HEK293 (cell line): ENCODE data around the gene KLHL36.

Experiments used
- CTCF ChIA-PET: fragments of 350-600 bp; formaldehyde crosslinking; extraction: SDS; loops from one replicate; lab custom pipeline; 2021; ENCODE audit warnings: antibody characterized with exemption; lab: Yijun Ruan, JAX
- POLR2A ChIA-PET: fragments of 300-600 bp; formaldehyde crosslinking; extraction: SDS; loops from one replicate; lab custom pipeline; 2020; ENCODE audit warnings: antibody characterized with exemption, inconsistent platforms; lab: Yijun Ruan, JAX
- H3K27ac ChIP-seq: fragments of 200-500 bp; sonication (Bioruptor generic); 2 replicates; pipeline ENCODE4 v1.5.1; 2014; ENCODE audit warnings: low read depth, low read length, control low read depth, inconsistent platforms; ENCODE audit errors: extremely low read depth
- H3K36me3 ChIP-seq, 2 experiments: fragments of 200-500 bp in 1 of 2; sonication (Bioruptor generic) in 1 of 2; 1 replicate in 1 of 2; 2 replicates in 1 of 2; pipeline ENCODE4 v1.5.1; 2014 to 2017; ENCODE audit warnings: inconsistent platforms in 2 of 2, low read length in 2 of 2; ENCODE audit not compliant: control insufficient read depth in 2 of 2, insufficient read depth in 1 of 2
- H3K4me1 ChIP-seq: fragments of 200-500 bp; sonication (Bioruptor generic); 2 replicates; pipeline ENCODE4 v1.5.1; 2014; ENCODE audit warnings: mild to moderate bottlenecking, low read length, inconsistent platforms; ENCODE audit not compliant: control insufficient read depth, insufficient read depth
- H3K4me3 ChIP-seq: 2 replicates; pipeline ENCODE4 v1.5.1; 2011; ENCODE audit warnings: low read depth, mild to moderate bottlenecking, control low read depth, low read length, moderate library complexity
- H3K9me3 ChIP-seq: fragments of 200-500 bp; sonication (Bioruptor generic); 2 replicates; pipeline ENCODE4 v1.5.1; 2014; ENCODE audit warnings: low read depth, low read length, inconsistent platforms; ENCODE audit not compliant: control insufficient read depth, insufficient read depth
- BCL11A ChIP-seq: fragments of 450-650 bp; formaldehyde crosslinking; IDR thresholded peaks from 2 replicates; pipeline ENCODE4 v1.5.1; 2016; ENCODE audit warnings: low read depth, missing biosample characterization, missing genetic modification characterization
- RBAK ChIP-seq: fragments of 450-650 bp; formaldehyde crosslinking; IDR thresholded peaks from 2 replicates; pipeline ENCODE4 v1.5.1; 2016; ENCODE audit warnings: missing biosample characterization, missing genetic modification characterization
- ZBTB1 ChIP-seq: fragments of 450-650 bp; formaldehyde crosslinking; IDR thresholded peaks from 2 replicates; pipeline ENCODE4 v1.5.1; 2016; ENCODE audit warnings: missing biosample characterization, missing genetic modification characterization
- ZBTB7A ChIP-seq: fragments of 450-650 bp; formaldehyde crosslinking; IDR thresholded peaks from 2 replicates; pipeline ENCODE4 v1.5.1; 2016; ENCODE audit warnings: low read depth, missing biosample characterization, missing genetic modification characterization
- ZFP69B ChIP-seq: fragments of 450-650 bp; formaldehyde crosslinking; IDR thresholded peaks from 2 replicates; pipeline ENCODE4 v1.5.1; 2016; ENCODE audit warnings: missing biosample characterization, missing genetic modification characterization
- ZNF2 ChIP-seq: fragments of 450-650 bp; formaldehyde crosslinking; IDR thresholded peaks from 2 replicates; pipeline ENCODE4 v1.5.1; 2016; ENCODE audit warnings: missing biosample characterization, missing genetic modification characterization
- ZNF202 ChIP-seq: fragments of 450-650 bp; formaldehyde crosslinking; IDR thresholded peaks from 2 replicates; pipeline ENCODE4 v1.5.1; 2016; ENCODE audit warnings: missing biosample characterization, missing genetic modification characterization, borderline replicate concordance
- ZNF239 ChIP-seq: fragments of 450-650 bp; formaldehyde crosslinking; IDR thresholded peaks from 2 replicates; pipeline ENCODE4 v1.5.1; 2016; ENCODE audit warnings: missing biosample characterization, missing genetic modification characterization
- ZNF24 ChIP-seq: fragments of 450-650 bp; formaldehyde crosslinking; IDR thresholded peaks from 2 replicates; pipeline ENCODE4 v1.5.1; 2016; ENCODE audit warnings: missing biosample characterization, missing genetic modification characterization
- ZNF366 ChIP-seq: fragments of 450-650 bp; formaldehyde crosslinking; conservative IDR thresholded peaks from 2 replicates; pipeline ENCODE4 v1.5.1; 2016; ENCODE audit warnings: missing biosample characterization, missing genetic modification characterization
- ZNF558 ChIP-seq: fragments of 450-650 bp; formaldehyde crosslinking; IDR thresholded peaks from 2 replicates; pipeline ENCODE4 v1.5.1; 2016; ENCODE audit warnings: missing biosample characterization, missing genetic modification characterization
- ZNF664 ChIP-seq: fragments of 450-650 bp; formaldehyde crosslinking; IDR thresholded peaks from 2 replicates; pipeline ENCODE4 v1.5.1; 2016; ENCODE audit warnings: missing biosample characterization, missing genetic modification characterization
- ZNF701 ChIP-seq: fragments of 450-650 bp; formaldehyde crosslinking; IDR thresholded peaks from 2 replicates; pipeline ENCODE4 v1.5.1; 2016; ENCODE audit warnings: missing biosample characterization, missing genetic modification characterization
- ZNF792 ChIP-seq: fragments of 450-650 bp; formaldehyde crosslinking; IDR thresholded peaks from 2 replicates; pipeline ENCODE4 v1.5.1; 2016; ENCODE audit warnings: missing biosample characterization, missing genetic modification characterization
- ZXDB ChIP-seq: fragments of 450-650 bp; formaldehyde crosslinking; IDR thresholded peaks from 2 replicates; pipeline ENCODE4 v1.5.1; 2016; ENCODE audit warnings: missing biosample characterization, missing genetic modification characterization
- TF ChIP-seq, protein P1 (sequence below): fragments of 450-650 bp; formaldehyde crosslinking; IDR thresholded peaks from 2 replicates; pipeline ENCODE4 v1.5.1; 2016; ENCODE audit warnings: missing biosample characterization, missing genetic modification characterization
- TF ChIP-seq, protein P2 (sequence below): fragments of 450-650 bp; formaldehyde crosslinking; IDR thresholded peaks from 2 replicates; pipeline ENCODE4 v1.5.0; 2017; ENCODE audit warnings: missing biosample characterization, missing genetic modification characterization, borderline replicate concordance
- TF ChIP-seq, protein P3 (sequence below): fragments of 450-650 bp; formaldehyde crosslinking; IDR thresholded peaks from 2 replicates; pipeline ENCODE4 v1.5.1; 2016; ENCODE audit warnings: missing biosample characterization, missing genetic modification characterization
- TF ChIP-seq, protein P4 (sequence below): fragments of 450-650 bp; formaldehyde crosslinking; IDR thresholded peaks from 2 replicates; pipeline ENCODE4 v1.5.1; 2017; ENCODE audit warnings: missing biosample characterization, missing genetic modification characterization

Gene KLHL36

DNA sequence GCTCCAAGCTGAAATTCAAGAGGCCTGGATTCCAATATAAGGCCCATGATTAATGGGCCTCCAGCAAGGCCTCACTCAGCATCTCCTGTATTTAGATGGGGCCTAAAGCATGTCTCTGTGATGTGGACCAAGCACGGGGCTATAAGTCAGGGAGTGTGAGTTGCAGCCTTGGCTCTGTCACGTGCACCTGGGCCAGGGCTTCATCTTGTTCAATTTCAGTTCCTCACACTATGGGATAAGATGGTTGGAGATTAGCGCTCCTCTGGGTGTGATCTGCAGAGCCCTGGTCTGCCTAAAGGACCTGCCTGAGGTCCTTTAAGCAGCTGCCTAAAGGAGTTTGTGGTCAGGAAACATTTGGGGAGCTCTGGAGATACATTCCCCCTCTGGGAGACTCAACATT lies 25.2 kb downstream of the KLHL36 start:
- H3K4me3 ChIP-seq = no peak overlapping the region
- H3K4me1 ChIP-seq = no peaks in the 10 kb centered on the region
- H3K27ac ChIP-seq = no peak overlapping the region
- no peaks in the 10 kb centered on the region for H3K9me3 ChIP-seq
- H3K36me3 ChIP-seq = no peaks in the 10 kb centered on the region
- TF ChIP-seq, protein P1, sequence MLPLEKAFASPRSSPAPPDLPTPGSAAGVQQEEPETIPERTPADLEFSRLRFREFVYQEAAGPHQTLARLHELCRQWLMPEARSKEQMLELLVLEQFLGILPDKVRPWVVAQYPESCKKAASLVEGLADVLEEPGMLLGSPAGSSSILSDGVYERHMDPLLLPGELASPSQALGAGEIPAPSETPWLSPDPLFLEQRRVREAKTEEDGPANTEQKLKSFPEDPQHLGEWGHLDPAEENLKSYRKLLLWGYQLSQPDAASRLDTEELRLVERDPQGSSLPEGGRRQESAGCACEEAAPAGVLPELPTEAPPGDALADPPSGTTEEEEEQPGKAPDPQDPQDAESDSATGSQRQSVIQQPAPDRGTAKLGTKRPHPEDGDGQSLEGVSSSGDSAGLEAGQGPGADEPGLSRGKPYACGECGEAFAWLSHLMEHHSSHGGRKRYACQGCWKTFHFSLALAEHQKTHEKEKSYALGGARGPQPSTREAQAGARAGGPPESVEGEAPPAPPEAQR (tag by site-specific recombination) = no peak
- no peak for TF ChIP-seq ZBTB1 (tag by site-specific recombination)
- TF ChIP-seq, protein P2, sequence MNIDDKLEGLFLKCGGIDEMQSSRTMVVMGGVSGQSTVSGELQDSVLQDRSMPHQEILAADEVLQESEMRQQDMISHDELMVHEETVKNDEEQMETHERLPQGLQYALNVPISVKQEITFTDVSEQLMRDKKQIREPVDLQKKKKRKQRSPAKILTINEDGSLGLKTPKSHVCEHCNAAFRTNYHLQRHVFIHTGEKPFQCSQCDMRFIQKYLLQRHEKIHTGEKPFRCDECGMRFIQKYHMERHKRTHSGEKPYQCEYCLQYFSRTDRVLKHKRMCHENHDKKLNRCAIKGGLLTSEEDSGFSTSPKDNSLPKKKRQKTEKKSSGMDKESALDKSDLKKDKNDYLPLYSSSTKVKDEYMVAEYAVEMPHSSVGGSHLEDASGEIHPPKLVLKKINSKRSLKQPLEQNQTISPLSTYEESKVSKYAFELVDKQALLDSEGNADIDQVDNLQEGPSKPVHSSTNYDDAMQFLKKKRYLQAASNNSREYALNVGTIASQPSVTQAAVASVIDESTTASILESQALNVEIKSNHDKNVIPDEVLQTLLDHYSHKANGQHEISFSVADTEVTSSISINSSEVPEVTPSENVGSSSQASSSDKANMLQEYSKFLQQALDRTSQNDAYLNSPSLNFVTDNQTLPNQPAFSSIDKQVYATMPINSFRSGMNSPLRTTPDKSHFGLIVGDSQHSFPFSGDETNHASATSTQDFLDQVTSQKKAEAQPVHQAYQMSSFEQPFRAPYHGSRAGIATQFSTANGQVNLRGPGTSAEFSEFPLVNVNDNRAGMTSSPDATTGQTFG = no peak
- TF ChIP-seq ZNF664 (tag by site-specific recombination) = no peak
- TF ChIP-seq ZNF202 = no peak
- TF ChIP-seq RBAK = no peak
- TF ChIP-seq ZNF558 = no peak
- TF ChIP-seq, protein P3, sequence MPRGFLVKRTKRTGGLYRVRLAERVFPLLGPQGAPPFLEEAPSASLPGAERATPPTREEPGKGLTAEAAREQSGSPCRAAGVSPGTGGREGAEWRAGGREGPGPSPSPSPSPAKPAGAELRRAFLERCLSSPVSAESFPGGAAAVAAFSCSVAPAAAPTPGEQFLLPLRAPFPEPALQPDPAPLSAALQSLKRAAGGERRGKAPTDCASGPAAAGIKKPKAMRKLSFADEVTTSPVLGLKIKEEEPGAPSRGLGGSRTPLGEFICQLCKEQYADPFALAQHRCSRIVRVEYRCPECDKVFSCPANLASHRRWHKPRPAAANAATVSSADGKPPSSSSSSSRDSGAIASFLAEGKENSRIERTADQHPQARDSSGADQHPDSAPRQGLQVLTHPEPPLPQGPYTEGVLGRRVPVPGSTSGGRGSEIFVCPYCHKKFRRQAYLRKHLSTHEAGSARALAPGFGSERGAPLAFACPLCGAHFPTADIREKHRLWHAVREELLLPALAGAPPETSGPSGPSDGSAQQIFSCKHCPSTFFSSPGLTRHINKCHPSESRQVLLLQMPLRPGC (tag by site-specific recombination) = no peak
- TF ChIP-seq ZBTB7A (tag by site-specific recombination) = no peak
- no peak for TF ChIP-seq ZXDB (tag by site-specific recombination)
- TF ChIP-seq ZNF701 (tag by site-specific recombination) = no peak
- no peak for TF ChIP-seq ZNF792 (tag by site-specific recombination)
- no peak for TF ChIP-seq ZNF239 (tag by site-specific recombination)
- TF ChIP-seq ZNF2 = no peak
- no peak for TF ChIP-seq ZNF366
- POLR2A ChIA-PET = interaction anchor here (0.5 kb wide), 1 partner anchor 312 kb away, joined by 7 read pairs; no protein-coding TSS in a partner anchor
- CTCF ChIA-PET = interaction anchor here (0.7 to 4.0 kb wide), 10 partner anchors 11 to 82 kb away, joined by 3 to 75 read pairs (median 10); no protein-coding TSS in a partner anchor

DNA sequence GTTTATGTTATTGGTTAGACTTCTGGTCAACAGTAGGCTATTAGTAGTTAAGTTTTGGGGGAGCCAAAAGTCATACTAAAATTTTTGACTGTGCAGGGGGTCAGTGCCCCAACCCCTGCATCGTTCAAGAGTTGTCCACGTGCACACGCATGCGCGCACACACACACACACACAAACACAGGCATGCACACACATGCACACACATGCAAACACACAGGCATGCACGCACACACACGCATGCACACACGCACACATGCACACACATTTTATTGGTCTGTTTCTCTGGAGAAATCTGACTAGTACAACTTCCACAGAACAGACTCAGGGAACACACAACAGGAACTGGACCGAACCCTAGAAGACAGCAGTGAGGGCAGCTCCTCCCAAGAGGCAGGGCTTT lies 27.1 kb downstream of the KLHL36 start:
- TF ChIP-seq ZNF24 = no peak
- TF ChIP-seq, protein P4, sequence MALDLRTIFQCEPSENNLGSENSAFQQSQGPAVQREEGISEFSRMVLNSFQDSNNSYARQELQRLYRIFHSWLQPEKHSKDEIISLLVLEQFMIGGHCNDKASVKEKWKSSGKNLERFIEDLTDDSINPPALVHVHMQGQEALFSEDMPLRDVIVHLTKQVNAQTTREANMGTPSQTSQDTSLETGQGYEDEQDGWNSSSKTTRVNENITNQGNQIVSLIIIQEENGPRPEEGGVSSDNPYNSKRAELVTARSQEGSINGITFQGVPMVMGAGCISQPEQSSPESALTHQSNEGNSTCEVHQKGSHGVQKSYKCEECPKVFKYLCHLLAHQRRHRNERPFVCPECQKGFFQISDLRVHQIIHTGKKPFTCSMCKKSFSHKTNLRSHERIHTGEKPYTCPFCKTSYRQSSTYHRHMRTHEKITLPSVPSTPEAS (tag by site-specific recombination) = peak; percentile 92
- TF ChIP-seq, all 188 proteins: peak for 1
- POLR2A ChIA-PET = no interaction called here

DNA sequence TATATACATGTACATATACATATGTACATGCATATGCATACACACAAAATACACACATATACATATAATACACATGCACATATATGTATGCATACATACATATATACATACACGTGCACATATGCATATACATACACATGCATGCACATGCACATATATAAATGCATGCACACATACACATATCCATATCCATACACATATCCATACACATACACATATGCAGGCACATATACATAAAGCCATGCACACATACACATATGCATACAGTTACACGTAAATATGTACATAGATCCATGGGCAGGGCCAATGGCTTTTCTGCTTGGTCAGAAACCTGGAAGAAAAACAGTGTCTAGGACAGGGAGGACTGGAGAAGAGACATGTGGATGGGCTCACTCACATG lies 27.6 kb downstream of the KLHL36 start:
- H3K36me3 ChIP-seq = no peaks in the 10 kb centered on the region
- CTCF ChIA-PET = interaction anchor here (1.5 kb wide), 1 partner anchor 13 kb away, joined by 3 read pairs; no protein-coding TSS in a partner anchor
- POLR2A ChIA-PET = no interaction called here
- H3K4me3 ChIP-seq = no peak overlapping the region
- TF ChIP-seq ZFP69B = no peak
- no peak for TF ChIP-seq BCL11A (tag by site-specific recombination)
- H3K27ac ChIP-seq = no peak overlapping the region
- H3K9me3 ChIP-seq = no peaks in the 10 kb centered on the region
- H3K4me1 ChIP-seq = no peaks in the 10 kb centered on the region

More for the DNA sequence above, 27.1 kb downstream of the KLHL36 start:
- Histone ChIP-seq H3K4me3 (no peak overlapping the region), H3K27ac (no peak overlapping the region), H3K9me3 (no peaks in the 10 kb centered on the region), H3K36me3 (no peaks in the 10 kb centered on the region), H3K4me1 (no peaks in the 10 kb centered on the region)
- CTCF ChIA-PET = interaction anchor here (1.5 kb wide), 1 partner anchor 13 kb away, joined by 3 read pairs; no protein-coding TSS in a partner anchor
